ENCODE results near the gene TP53TG3F.
"Not testable (repeated sequence)": the region's sequence is repeated elsewhere in the genome, so short reads cannot be mapped to it uniquely, and the experiment has no call there.

TP53TG3F gene, protein sequence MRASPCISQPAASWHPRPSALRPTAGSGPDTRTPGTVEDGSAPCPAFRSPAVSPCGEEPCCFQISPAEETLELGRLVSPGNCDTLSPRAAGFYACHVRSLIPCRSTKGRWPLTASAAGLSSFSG

DNA sequence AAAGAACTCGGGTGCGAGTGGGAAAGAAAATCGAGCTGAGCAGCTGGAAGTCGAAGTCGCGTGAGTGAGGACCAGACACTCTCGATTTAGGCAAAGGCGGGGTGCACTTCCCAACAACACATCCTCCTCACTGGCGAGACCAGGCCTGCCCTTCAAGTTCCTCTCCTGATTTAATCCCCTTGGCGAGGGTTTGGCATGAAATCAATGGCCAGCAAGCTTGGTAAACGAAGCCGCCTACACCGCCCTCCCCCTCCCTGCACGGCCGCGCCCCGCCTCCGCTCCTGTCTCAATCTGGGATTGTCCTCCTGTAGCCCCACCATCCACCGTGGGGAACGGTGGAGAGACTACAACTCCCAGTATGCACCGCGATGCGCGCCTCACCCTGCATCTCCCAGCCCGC lies at the start of gene TP53TG3F:
Gene TP53TG3F, plus strand, starts transcription at position 301 of the 400 bp plus-strand sequence. Its CDS starts 68 bp downstream, at position 369.
- H3K27ac ChIP-seq (ENCODE audit: low read depth, low read length); H3K9me3 ChIP-seq (ENCODE audit: control insufficient read depth in 1 of 2, low read length in 2 of 2); H3K36me3 ChIP-seq (ENCODE audit: control insufficient read depth in 1 of 2, insufficient read depth in 2 of 2, low read length in 2 of 2); H3K4me1 ChIP-seq (ENCODE audit: control insufficient read depth in 1 of 2, insufficient read depth in 2 of 2, low read length in 2 of 2); H3K9ac ChIP-seq (ENCODE audit: low read depth in 1 of 2, low read length in 2 of 2); H3K4me3 ChIP-seq (ENCODE audit: low read depth in 1 of 2, low read length in 2 of 2); H3K27me3 ChIP-seq (ENCODE audit: control insufficient read depth in 1 of 2, insufficient read depth in 2 of 2, low read length in 2 of 2): not testable (repeated sequence)

- H3K36me3 ChIP-seq (ENCODE audit: control insufficient read depth in 1 of 2, insufficient read depth in 2 of 2, low read length in 2 of 2); H3K4me1 ChIP-seq (ENCODE audit: control insufficient read depth in 1 of 2, insufficient read depth in 2 of 2, low read length in 2 of 2); H3K4me3 ChIP-seq (ENCODE audit: low read depth in 1 of 2, low read length in 2 of 2): not testable (repeated sequence)
Observed at GRCh38 chr16:33491611-33492010, 32.2 kb downstream of the TP53TG3F start.

GRCh38 chr16:33507231-33507630 lies 47.8 kb downstream of the TP53TG3F start:
- not testable (repeated sequence) for H3K9ac ChIP-seq (ENCODE audit: low read depth in 1 of 2, low read length in 2 of 2); H3K36me3 ChIP-seq (ENCODE audit: control insufficient read depth in 1 of 2, insufficient read depth in 2 of 2, low read length in 2 of 2); H3K4me1 ChIP-seq (ENCODE audit: control insufficient read depth in 1 of 2, insufficient read depth in 2 of 2, low read length in 2 of 2); H3K4me3 ChIP-seq (ENCODE audit: low read depth in 1 of 2, low read length in 2 of 2); H3K9me3 ChIP-seq (ENCODE audit: control insufficient read depth in 1 of 2, low read length in 2 of 2); H3K27me3 ChIP-seq (ENCODE audit: control insufficient read depth in 1 of 2, insufficient read depth in 2 of 2, low read length in 2 of 2); H3K27ac ChIP-seq (ENCODE audit: low read depth, low read length)

More at GRCh38 chr16:33491611-33492010, 32.2 kb downstream of the TP53TG3F start:
- not testable (repeated sequence) for H3K9ac ChIP-seq (ENCODE audit: low read depth in 1 of 2, low read length in 2 of 2); H3K27me3 ChIP-seq (ENCODE audit: control insufficient read depth in 1 of 2, insufficient read depth in 2 of 2, low read length in 2 of 2); H3K27ac ChIP-seq (ENCODE audit: low read depth, low read length); H3K9me3 ChIP-seq (ENCODE audit: control insufficient read depth in 1 of 2, low read length in 2 of 2)

DNA sequence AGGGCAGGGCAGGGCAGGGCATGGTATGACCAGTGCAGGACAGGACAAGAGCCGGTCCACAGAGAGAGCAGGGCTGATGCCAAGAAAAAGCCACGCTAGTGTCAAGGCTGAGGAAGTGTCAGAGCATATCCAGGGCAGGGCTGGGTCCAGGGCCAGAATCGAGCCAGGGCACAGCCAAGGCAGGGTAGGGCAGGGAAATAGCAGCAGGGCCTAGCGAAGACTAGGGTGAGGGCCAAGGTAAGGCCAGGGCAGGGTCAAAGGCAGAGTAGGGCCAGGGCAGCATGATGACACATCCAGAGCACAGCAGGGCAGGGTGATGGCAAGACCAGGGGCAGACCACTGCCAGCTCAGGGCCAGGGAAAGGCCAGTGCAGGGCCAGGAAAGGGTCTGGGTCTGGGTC lies 49.7 kb downstream of the TP53TG3F start:
- not testable (repeated sequence) for H3K36me3 ChIP-seq (ENCODE audit: control insufficient read depth in 1 of 2, insufficient read depth in 2 of 2, low read length in 2 of 2); H3K9me3 ChIP-seq (ENCODE audit: control insufficient read depth in 1 of 2, low read length in 2 of 2); H3K27me3 ChIP-seq (ENCODE audit: control insufficient read depth in 1 of 2, insufficient read depth in 2 of 2, low read length in 2 of 2); H3K9ac ChIP-seq (ENCODE audit: low read depth in 1 of 2, low read length in 2 of 2); H3K27ac ChIP-seq (ENCODE audit: low read depth, low read length); H3K4me3 ChIP-seq (ENCODE audit: low read depth in 1 of 2, low read length in 2 of 2); H3K4me1 ChIP-seq (ENCODE audit: control insufficient read depth in 1 of 2, insufficient read depth in 2 of 2, low read length in 2 of 2)

GRCh38 chr16:33509906-33510305 lies 50.5 kb downstream of the TP53TG3F start:
- H3K27ac ChIP-seq (ENCODE audit: low read depth, low read length); H3K9ac ChIP-seq (ENCODE audit: low read depth in 1 of 2, low read length in 2 of 2); H3K4me1 ChIP-seq (ENCODE audit: control insufficient read depth in 1 of 2, insufficient read depth in 2 of 2, low read length in 2 of 2); H3K27me3 ChIP-seq (ENCODE audit: control insufficient read depth in 1 of 2, insufficient read depth in 2 of 2, low read length in 2 of 2); H3K9me3 ChIP-seq (ENCODE audit: control insufficient read depth in 1 of 2, low read length in 2 of 2); H3K4me3 ChIP-seq (ENCODE audit: low read depth in 1 of 2, low read length in 2 of 2); H3K36me3 ChIP-seq (ENCODE audit: control insufficient read depth in 1 of 2, insufficient read depth in 2 of 2, low read length in 2 of 2): not testable (repeated sequence)

Measured in duodenal mucosa (tissue), 2 donors.